HK-2 (cell line): ENCODE data around the gene ENTPD5.
"Not testable (repeated sequence)": the region's sequence is repeated elsewhere in the genome, so short reads cannot be mapped to it uniquely, and the experiment has no call there.

Experiments used
- DNase-seq: peaks from one replicate; pipeline ENCODE4 v3.0.0-alpha.2; 2018; ENCODE audit not compliant: unreplicated experiment

Gene ENTPD5

GRCh38 chr14:74005664-74006063 lies 13.4 kb downstream of the ENTPD5 start:
- not testable (repeated sequence) for DNase-seq

GRCh38 chr14:73998726-73999125 lies 20.4 kb downstream of the ENTPD5 start:
- no peak for DNase-seq

- no peak for DNase-seq
Observed at GRCh38 chr14:73997944-73998447, 21.1 kb downstream of the ENTPD5 start.

- DNase-seq = no peak
Observed at GRCh38 chr14:73997108-73997943, 21.8 kb downstream of the ENTPD5 start.

- DNase-seq = no peak
Observed at GRCh38 chr14:73996731-73997107, 22.4 kb downstream of the ENTPD5 start.

- DNase-seq = no peak
Observed at GRCh38 chr14:73995977-73996378, 23.1 kb downstream of the ENTPD5 start.

- not testable (repeated sequence) for DNase-seq
Observed at GRCh38 chr14:73994926-73995325, 24.2 kb downstream of the ENTPD5 start.

- DNase-seq = no peak
Observed at GRCh38 chr14:73991092-73991491, 28.0 kb downstream of the ENTPD5 start.

- not testable (repeated sequence) for DNase-seq
Observed at GRCh38 chr14:73988656-73989055, 30.4 kb downstream of the ENTPD5 start.

GRCh38 chr14:73988065-73988464 lies 31.0 kb downstream of the ENTPD5 start:
- DNase-seq = no peak

- no peak for DNase-seq
Observed at GRCh38 chr14:73977896-73978295, 41.2 kb downstream of the ENTPD5 start.

- DNase-seq = no peak
Observed at GRCh38 chr14:73976125-73976524, 43.0 kb downstream of the ENTPD5 start.

- no peak for DNase-seq
Observed at GRCh38 chr14:73973497-73973896, 45.6 kb downstream of the ENTPD5 start.

GRCh38 chr14:73968885-73969284 lies 50.2 kb downstream of the ENTPD5 start:
- DNase-seq = no peak

- DNase-seq = no peak
Observed at GRCh38 chr14:73965216-73965615, 53.9 kb downstream of the ENTPD5 start.

- DNase-seq = no peak
Observed at GRCh38 chr14:73961192-73961591, 57.9 kb downstream of the ENTPD5 start.

- DNase-seq = no peak
Observed at GRCh38 chr14:73958591-73958990, 60.5 kb downstream of the ENTPD5 start.

- no peak for DNase-seq
Observed at GRCh38 chr14:73955674-73956073, 63.4 kb downstream of the ENTPD5 start.

GRCh38 chr14:73953731-73954130 lies 65.4 kb downstream of the ENTPD5 start:
- no peak for DNase-seq

GRCh38 chr14:73949752-73950734 lies 69.0 kb downstream of the ENTPD5 start, which contains the start of the genes COQ6 and FAM161B:
COQ6 (plus strand) TSS chr14:73950302; CDS start chr14:73950333, 31 bp downstream.
FAM161B (minus strand) TSS chr14:73950094; CDS start chr14:73950026, 68 bp downstream.
- DNase-seq = peak; percentile 95

- DNase-seq = no peak
Observed at GRCh38 chr14:73945159-73945670, 73.9 kb downstream of the ENTPD5 start.
